Pancreas (tissue), 10 donors: ENCODE data around the gene RIMS3. TPM values are rescaled to one million over a fixed set of nuclear protein-coding genes. Genes with fewer than 3 reads are reported as not detected.

ENCODE experiments used
- ATAC-seq, 4 donors: fragments of 200-7000 bp; cut with Tn5 transposase; one replicate each; pipeline versions ENCODE4 v1.8.0 to v1.9.1; 2020; ENCODE audit warnings: mild to moderate bottlenecking in 4 of 4, moderate library complexity in 4 of 4
- DNase-seq, 6 donors: peaks; one replicate each; pipeline ENCODE4 v3.0.0-alpha.2; 2020
- FAIRE-seq: peaks from 2 replicates; lab custom pipeline; 2012; peaks lifted over from hg19 to GRCh38; lab: Jason Lieb, UNC
- H3K27ac ChIP-seq, 4 donors: fragments of 200-600 bp; sonication (generic); 1 replicate in 3 of 4; 2 replicates in 1 of 4; pipeline versions ENCODE4 v1.5.0 to v1.8.0; 2020
- H3K27me3 ChIP-seq, 4 donors: fragments of 200-600 bp; one replicate each; pipeline ENCODE4 v1.8.0; 2021
- H3K36me3 ChIP-seq, 3 donors: fragments of 200-600 bp; sonication (generic) in 1 of 3; one replicate each; pipeline versions ENCODE4 v1.5.0 to v1.8.0; 2020 to 2021
- H3K4me1 ChIP-seq, 3 donors: fragments of 200-600 bp; one replicate each; pipeline ENCODE4 v1.8.0; 2021
- H3K4me3 ChIP-seq, 4 donors: fragments of 200-600 bp; sonication (generic) in 2 of 4; one replicate each; pipeline versions ENCODE4 v1.5.0 to v1.8.0; 2020 to 2021
- H3K9me3 ChIP-seq, 4 donors: fragments of 200-600 bp; one replicate each; pipeline ENCODE4 v1.8.0; 2021
- CTCF ChIP-seq, 4 donors: fragments of 200-600 bp; sonication (generic) in 3 of 4; IDR thresholded peaks; one replicate each; pipeline versions ENCODE4 v1.5.0 to v1.8.0; 2021; ENCODE audit warnings: antibody characterized with exemption in 4 of 4
- WGBS, 2 donors: extraction: QIAGEN DNeasy Blood & Tissue Kit; methylation state at CpG; one replicate each; pipeline ENCODE4 v1.1.7; 2013; 5-methylcytosine and 5-hydroxymethylcytosine counted together
- intact Hi-C, 3 donors: fragments of 100-400 bp; cut with DNase I; formaldehyde crosslinking; loops; one replicate each; pipeline versions ENCODE4 v1.11.1 to v1.14.2; 2022
- polyA plus RNA-seq, 2 donors: library from polyadenylated mRNA; stranded (reverse); fragments of 200-250 nt; gene quantifications; one replicate each; pipeline ENCODE4 v1.2.3, GENCODE V29; 2013
- total RNA-seq, 6 donors: library from RNA; stranded (reverse); fragmentation: NEBNext Ultra II Directional in 4 of 6; extraction: Animal tissue kit (Norgen Biotek cat#: 25700) in 4 of 6; gene quantifications; one replicate each; pipeline versions ENCODE4 v1.2.1 to v1.2.4, GENCODE V29; 2021 to 2023
- donor health status: healthy with polysubstance abuse.
- donor health status: DM: no; HTN: no; CAD: no; lungs with moderate emphysema.
- donor health status: DM: no; HTN: no; CAD: no.
- donor health status: control.
- donor health status: control.
- donor health status: Bipolar disorder and iron deficiency.
- donor health status: DM: yes; HTN: yes; CAD: no.
- donor health status: DM: no; HTN: no; CAD: no.
- donor health status: DM: no; HTN: no; CAD: no.
- donor health status: DM: yes; HTN: yes; CAD: no.

RIMS3 gene
- total and polyA plus RNA-seq, 8 donors = 0.49 to 2.7 (median 0.66) TPM

- no peak for TF ChIP-seq CTCF (IDR thresholded peaks at IDR 0.05)
- Histone ChIP-seq H3K9me3 (no peaks in the 10 kb centered on the region), H3K27ac (peak overlapping the region in 2 of 4 donors; percentile 60 to 82), H3K36me3 (no peaks in the 10 kb centered on the region), H3K4me3 (peak overlapping the region in 2 of 4 donors; percentile 41 to 48), H3K27me3 (no peaks in the 10 kb centered on the region), H3K4me1 (peaks cover 32 to 67% (median 38%) of the 10 kb centered on the region in 3 donors)
- intact Hi-C loops = no loop called here
- no peak for DNase-seq
- no peak for FAIRE-seq
- ATAC-seq = peak in 3 of 4 donors; percentile 9 to 20 (median 13)
- WGBS, 2 donors = 1 to 5% methylated on average over 7 of the region's 7 CpGs
These were observed 45.3 kb upstream of the RIMS3 start for GRCh38 chr1:40710581-40711315.

GRCh38 chr1:40709802-40710278, 44.4 kb upstream of the RIMS3 start:
- 1 to 3% methylated on average over 3 of the region's 3 CpGs for WGBS, 2 donors
- intact Hi-C loops = no loop called here
- Histone ChIP-seq H3K9me3 (no peaks in the 10 kb centered on the region), H3K27ac (peak overlapping the region in 3 of 4 donors; percentile 65 to 82 (median 68)), H3K27me3 (no peaks in the 10 kb centered on the region), H3K36me3 (no peaks in the 10 kb centered on the region), H3K4me3 (peak overlapping the region; percentile 6 to 48 (median 31)), H3K4me1 (peaks cover 31 to 65% (median 35%) of the 10 kb centered on the region in 3 donors)
- DNase-seq (no peak), ATAC-seq (no peak), FAIRE-seq (no peak)
- TF ChIP-seq CTCF (IDR thresholded peaks at IDR 0.05) = no peak

- H3K4me1 ChIP-seq = peaks cover 33 to 66% (median 36%) of the 10 kb centered on the region in 3 donors
- 2 to 9% methylated on average over 10 of the region's 10 CpGs for WGBS, 2 donors
- TF ChIP-seq CTCF (IDR thresholded peaks at IDR 0.05) = no peak
- intact Hi-C loops = no loop called here
- FAIRE-seq = peak; percentile 92
- peak; percentile 90 to 96 (median 94) for ATAC-seq
- peak in 4 of 6 donors; percentile 56 to 89 (median 78) for DNase-seq
- H3K9me3 ChIP-seq = no peaks in the 10 kb centered on the region
- no peaks in the 10 kb centered on the region for H3K27me3 ChIP-seq
- H3K36me3 ChIP-seq = no peaks in the 10 kb centered on the region
- peak overlapping the region; percentile 43 to 82 (median 66) for H3K27ac ChIP-seq
- H3K4me3 ChIP-seq = peak overlapping the region; percentile 6 to 48 (median 31)
These were observed 43.8 kb upstream of the RIMS3 start for GRCh38 chr1:40709100-40709801.

GRCh38 chr1:40708750-40709099, 43.2 kb upstream of the RIMS3 start:
- Histone ChIP-seq H3K9me3 (no peaks in the 10 kb centered on the region), H3K4me1 (peaks cover 33 to 66% (median 36%) of the 10 kb centered on the region in 3 donors), H3K27me3 (no peaks in the 10 kb centered on the region), H3K36me3 (no peaks in the 10 kb centered on the region), H3K27ac (peak overlapping the region; percentile 43 to 82 (median 66)), H3K4me3 (peak overlapping the region in 2 of 4 donors; percentile 41 to 48)
- FAIRE-seq (no peak), DNase-seq (no peak), ATAC-seq (peak; percentile 18 to 39 (median 23))
- intact Hi-C loops = no loop called here
- 1 to 5% methylated on average over 3 of the region's 3 CpGs for WGBS, 2 donors
- no peak for TF ChIP-seq CTCF (IDR thresholded peaks at IDR 0.05)
